Cerebellar nuclear complex (tissue), 1 donor: ENCODE results near the gene OVCA2.

Experiments
- DNase-seq, 2 experiments: peaks; one replicate each; lab custom pipeline; 2025; lab: John Stamatoyannopoulos, UW

Gene OVCA2

DNA sequence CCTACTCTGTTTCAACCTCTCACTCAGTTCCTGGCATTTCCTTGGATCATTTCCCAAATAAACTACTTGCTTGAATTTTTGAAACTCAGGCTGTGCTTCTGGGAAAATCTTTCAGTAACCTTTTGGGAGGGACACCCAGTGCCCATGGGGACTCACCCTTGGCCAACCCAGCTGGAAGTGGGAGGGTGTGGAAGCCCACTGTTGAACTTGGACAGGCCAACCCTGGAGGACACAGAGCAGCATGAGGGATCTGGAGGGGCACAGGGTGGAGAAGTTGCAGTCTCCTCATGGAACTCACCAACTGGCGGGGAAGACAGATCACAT, 27.9 kb upstream of the OVCA2 start:
- DNase-seq = no peak

DNA sequence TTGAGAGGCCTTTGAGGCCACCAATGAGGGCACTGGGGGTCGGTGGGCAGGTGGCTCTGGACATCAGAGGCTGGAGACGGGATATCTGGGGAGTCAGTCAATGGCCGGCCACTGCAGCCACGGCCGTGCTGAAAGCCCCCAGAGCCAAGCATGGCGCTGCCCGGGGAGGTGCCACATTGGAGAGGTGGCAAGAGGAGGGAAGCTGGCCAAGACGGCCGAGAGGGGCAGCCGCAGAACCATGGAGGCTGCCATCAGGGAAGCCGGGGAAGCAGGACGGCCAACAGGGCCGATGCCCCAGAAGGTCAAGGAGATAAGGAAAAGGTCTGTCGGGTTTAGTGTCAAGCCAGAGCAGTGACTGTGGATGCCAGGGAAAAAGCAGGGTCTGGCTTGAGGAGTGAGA, 26.5 kb upstream of the OVCA2 start:
- no peak for DNase-seq

DNA sequence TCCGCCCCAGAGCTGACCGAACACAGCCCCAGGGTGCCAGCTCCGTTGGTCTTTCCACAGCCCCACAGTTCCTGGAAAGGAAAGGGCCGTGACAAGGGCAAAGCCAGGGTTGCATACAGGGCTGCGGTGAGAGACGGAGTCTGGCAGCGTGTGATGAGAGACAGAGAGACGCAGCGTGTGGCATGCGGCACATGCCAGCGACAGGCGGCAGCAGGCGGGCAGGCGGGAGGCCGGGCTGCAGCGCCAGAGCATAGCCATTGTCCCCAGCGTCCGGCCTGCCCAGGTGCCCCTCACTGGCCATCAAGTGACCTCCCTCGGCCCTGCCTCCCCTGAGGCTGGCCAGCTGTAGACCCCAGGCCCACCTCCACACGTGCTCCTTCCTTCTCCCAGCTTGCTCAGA, 25.3 kb upstream of the OVCA2 start:
- DNase-seq = no peak

DNA sequence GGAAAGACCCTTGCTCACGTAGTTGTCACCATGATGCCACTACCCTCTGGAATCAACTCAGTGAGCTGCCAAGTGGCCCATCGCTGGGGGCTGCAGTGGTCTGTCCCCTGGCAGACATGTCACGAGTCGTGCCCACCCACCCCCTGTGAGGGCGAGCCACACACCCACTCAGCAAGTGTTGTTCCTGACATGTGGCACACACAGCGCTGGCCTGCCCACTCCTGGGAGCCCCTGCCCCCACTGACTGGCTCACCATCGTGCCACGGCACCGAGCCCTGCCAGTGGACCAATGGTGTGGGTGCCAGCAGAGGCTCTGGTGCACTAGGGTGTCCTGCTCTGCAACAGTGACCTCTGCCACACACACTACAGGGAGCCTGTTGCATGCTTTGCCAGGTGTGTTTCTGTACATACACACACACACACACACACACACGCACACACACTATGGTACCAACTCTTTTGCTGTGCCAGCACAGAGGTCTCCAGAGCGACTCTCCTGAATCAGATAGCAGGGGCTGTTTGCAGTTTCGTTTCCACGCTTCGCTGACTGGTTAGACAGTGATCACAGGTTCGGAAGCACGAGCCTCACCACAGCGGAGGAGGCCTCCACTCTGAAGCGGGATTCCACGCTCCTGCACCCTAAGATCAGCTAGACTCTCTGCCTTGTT, 24.4 kb upstream of the OVCA2 start:
- DNase-seq = no peak

DNA sequence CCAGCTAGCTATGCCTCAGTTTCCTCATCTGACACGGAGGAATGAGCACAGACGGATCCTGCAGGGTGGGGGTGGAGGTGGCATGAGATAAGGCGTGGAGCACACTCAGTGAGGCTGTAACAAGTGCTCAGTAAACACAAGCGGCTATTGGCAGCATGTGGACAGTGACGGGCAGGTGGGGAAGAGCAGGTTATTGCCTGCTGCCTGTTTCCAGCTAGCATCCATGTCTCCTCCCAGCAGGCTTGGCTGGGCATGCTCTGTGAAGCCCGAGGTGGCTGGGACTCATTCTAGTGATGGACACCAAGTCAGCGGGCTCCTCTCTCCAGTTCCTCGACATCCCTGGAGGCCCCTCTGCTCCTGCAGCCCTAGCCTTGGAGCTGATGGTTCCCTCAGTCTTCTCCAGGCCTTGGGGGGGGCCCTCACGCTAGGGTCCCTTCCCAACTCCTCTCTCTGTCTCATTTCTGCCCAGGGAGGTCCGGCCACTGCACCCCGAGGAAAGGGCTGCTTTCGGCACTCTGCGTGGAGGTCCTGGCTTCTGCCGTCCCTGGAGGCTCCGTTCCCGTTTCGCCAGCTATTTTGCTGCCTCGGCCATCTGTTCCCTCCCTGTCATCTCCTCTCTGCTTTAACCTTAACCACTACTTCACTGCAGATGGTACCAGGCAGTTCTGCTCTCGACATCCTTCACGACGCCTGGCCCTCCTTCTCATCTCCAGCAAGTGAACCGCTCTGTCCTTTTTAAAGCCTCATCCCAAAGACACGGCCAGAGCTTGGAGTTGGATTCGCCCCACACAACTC, 22.9 kb upstream of the OVCA2 start:
- peak in 1 of 2 experiments; percentile 52 for DNase-seq

DNA sequence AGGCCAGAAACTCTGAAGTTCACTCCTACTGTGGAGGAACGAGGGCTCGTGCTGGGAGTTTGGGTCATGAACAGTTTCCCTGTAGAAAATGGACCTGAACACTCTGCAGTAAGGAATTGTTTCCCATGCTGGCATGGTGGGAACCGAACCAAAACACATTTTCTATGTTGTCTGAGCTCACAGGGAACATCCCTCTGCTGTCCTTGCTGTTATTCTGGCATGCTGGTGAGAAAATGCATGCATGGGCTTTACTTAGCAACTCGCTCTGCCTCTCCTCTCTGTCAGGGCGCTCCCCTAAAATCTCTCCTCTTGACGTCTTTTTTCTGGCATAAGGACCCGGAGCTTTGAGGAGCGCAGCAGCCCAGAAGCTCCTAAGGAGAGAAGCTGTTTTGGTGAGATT, 22.1 kb upstream of the OVCA2 start:
- no peak for DNase-seq

DNA sequence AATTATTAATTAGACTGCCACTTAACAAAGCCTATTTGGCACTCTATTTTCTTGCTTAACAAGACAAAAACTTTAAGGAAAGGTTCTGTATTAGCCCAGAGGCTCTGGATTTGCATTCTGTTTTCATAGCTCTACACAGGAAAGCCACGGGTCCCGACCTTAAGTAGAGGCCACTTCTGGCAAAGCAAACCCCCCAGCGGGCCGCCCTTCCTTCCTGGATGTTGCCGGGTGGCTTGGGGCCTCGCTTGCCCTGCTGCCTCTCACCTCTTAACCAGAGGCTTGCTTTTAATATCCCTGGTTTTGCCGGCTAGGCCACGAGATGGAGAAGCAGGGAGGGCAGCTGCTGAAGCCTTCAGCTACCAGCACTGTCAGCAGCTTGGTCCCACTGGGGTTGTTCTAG, 21.1 kb upstream of the OVCA2 start:
- no peak for DNase-seq

DNA sequence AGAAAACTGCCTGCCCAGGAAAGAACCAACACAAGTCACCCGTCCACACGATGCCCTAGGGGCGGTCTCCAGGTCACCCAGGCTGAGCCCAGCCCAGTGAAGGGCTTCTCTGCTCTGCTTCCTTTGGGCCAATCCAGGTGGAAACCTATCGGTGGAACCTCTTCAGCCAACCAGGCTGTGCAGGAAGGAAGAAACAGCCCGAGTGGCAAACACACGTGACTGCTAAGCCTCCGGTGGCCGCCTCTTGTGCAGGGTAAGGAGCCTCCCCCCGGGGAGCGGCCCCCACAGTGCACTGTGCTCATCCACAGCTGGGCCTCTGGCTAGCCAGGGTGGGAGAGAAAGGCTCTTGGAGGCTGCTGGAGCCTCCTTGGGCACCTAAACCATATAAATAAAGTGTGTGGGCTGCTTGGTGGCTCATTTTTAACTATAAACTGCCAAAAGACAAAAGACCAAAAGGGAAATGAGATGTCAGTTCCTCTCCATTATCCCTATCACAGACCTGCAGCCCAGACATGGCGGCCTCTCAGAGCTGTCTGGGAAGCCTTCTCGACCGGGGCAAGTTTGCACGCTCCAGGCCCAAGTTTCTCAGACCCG, 19.1 kb upstream of the OVCA2 start:
- no peak for DNase-seq

DNA sequence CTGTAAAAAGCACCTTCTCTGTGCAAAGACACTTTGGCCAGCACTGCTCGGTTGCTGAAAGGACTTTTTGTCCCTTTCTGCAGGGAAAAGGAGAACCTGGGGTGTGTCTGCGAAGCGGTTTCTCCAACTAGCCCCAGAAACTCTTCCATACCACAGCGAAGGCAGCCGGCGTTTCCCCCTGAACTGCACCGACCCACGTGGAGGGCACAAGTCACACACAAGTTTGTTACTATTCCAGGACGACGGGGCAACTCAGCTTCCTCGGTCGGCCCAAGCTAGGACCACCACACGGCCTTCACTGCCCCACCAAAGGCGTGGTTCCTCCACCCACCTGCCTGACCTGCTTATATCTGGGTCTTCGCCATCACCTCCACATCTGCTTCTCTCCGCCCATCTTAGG, 18.6 kb upstream of the OVCA2 start:
- no peak for DNase-seq

DNA sequence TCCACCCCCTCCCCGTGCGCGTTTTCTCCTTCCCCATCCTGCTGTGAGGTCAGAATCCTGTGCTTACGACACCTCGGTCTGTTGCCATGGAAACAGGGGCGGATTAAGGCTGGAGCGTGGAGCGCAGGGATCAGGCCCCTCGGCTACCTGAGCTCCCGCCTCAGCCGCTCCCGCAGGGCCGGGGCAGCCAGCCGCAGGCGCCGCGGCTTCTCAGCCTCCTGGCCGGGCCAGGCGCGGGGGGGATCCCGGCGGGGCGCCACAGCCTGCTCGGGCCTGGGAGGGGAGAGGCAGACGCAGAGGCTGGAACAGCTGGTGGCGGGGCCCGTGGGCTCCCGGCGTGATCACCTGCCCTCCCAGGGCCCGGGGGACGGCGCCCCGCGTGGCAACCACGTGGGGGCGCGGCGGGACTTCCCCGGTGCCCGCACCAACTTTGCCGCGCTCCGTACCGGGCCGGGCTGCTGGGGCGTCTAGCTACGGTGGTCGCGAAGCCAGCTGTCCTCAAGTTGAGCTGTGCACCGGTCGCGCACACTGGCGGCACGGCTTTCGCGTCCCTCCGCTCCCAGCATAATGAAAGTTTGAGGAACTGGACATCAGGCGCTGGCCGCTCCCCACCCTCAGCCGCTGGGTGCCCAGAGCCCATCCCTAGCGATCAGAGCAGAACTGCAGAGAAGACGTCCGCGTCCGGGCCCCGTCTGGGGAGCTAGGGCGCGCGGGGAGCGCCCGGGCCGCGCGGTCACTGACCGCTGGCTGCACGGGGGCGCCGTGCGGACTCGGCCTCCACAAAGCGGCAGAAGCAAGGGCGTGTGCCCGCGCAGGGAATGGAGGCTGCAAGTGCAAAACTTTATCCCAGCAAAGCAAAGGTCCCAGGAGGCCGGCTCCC, 17.9 kb upstream of the OVCA2 start:
- no peak for DNase-seq

DNA sequence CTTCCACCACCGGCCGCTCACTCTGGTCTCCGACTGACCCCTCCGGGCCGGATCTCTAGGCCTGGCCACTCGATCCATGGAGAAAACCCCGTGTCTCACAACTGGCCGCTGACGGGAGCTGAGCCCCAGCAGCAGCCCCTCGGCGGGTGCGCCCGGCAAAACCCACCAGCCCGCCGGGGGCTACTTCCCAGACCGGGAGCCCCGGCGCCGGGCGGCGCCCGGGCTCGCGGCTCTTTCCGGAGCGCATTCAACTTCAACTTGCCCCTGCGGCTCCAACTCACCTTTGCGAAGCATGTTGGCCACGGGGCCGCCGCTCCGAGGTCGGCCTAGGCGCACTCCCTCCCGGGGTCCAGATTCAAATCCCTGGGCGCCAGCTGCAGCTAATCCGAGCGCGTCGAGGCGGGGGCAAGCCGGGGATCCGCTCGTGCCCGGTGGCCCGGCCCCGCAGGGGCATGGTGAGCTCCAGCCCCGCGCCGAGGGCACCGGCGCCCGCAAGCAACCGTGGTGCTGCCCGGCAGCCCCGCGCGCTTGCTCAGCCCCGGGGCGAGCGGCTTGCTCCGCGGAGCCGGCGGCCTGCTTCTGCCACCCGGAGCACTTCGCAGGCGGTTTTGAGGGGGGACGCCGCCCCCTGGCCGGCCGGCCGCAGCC, 17.1 kb upstream of the OVCA2 start:
- no peak for DNase-seq

DNA sequence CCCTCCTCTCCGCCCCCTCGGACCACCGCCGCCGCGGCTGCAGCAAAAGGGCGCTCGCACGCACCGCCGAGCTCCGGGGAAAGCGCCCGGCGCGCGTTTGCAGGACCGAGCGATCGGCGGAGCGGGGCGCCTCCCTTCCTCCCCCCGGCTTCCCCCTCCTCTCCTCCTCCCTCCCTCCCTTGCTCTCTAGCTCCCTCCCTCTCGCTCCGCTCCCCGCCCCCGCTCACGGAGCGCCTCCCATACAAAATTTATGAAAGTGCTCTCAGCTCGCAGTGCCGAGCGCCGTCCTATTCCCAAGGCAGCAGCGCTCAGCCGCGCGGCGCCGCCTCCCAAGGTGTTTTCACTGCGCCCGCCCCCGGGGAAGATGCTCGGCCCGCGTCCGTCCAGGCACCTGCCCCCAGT, 16.6 kb upstream of the OVCA2 start, which contains the start of gene RTN4RL1:
Gene RTN4RL1, minus strand, starts transcription at position 115 of the 402 bp plus-strand sequence. CDS start 469 bp downstream, outside the sequence.
- peak in 1 of 2 experiments; percentile 59 for DNase-seq

DNA sequence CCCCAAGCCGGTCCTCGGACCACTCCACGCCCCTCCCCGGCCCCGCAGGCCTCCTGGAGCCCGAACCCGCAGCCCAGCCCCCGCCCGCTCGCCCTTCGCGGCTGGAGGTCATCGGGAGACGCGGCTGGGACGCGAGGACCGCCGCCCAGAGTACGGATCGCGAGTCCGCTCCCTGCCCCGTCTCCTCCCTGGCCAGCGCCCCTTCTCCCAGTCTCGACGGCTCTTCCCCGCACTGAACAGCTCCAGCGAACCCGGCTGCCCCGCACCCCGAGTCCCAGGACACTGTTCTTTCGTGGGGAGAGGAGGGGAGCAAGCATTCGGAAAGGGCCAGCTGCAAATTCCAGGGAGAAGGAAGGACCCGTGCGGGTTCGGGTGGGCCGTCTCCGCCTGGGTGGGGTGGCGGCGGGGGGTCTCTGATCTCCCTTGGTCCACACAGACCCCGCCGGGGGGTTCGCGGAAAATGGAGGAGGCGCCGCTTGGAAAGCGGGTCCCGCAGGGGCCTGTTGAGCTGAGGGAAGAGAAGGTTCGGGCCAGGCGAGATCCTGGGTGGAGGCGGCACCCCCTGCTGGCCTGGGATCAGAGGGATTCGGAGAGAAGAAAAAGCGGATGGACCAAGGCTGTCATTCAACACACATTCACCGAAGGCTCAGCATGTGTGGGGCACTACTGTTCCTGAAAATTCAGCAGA, 16.1 kb upstream of the OVCA2 start:
- DNase-seq = no peak

DNA sequence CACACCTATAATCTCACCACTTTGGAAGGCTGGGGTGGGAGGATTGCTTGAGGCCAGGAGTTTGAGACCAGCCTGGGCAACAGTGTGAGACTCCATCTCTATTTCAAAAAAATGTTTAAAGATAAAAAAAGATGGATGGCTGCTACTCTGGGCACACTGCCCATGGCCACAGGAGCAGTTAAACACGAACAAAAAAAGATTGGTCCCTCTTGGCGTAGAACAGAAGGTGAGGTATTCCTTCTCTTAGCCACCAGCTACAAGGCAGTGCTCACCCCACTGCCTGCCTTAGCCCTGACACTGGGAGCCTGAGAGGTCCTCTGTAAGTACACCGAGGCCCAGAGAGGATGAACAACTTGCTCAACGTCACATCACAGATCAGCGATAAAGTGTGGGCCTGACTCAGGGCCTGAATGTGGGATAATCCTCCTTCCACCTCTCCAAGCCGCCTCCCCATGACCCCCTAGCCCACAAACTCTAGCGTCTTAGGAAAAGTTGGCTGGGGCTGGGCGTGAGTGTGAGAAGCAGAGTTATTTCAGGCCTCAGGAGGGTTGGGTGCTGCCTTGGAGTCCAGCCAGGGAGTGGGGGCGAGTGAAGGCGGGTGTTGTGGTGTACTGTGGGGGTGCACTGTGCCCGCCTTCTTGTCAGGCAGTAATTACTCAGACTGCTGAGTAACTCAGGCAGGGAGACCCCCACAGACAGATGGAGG, 14.1 kb upstream of the OVCA2 start:
- no peak for DNase-seq

DNA sequence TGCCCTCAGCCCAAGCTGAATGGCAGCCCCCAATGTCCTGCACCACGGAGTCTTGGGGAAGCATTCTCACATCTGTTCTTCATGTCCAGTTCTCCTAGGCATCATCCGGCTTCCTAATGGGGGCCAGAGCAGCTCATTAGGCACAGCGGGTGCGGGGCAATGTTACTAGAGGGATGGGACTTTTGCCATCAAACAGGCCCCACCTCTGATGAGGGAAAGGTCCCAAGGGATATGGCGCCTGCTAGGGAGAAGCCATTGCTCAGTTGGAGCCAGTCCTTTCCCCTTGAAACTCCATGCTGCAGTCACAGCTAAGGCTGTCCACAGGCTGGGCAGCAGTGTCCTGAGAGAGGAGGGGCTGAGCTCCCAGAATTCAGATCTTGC, 13.6 kb upstream of the OVCA2 start:
- no peak for DNase-seq

DNA sequence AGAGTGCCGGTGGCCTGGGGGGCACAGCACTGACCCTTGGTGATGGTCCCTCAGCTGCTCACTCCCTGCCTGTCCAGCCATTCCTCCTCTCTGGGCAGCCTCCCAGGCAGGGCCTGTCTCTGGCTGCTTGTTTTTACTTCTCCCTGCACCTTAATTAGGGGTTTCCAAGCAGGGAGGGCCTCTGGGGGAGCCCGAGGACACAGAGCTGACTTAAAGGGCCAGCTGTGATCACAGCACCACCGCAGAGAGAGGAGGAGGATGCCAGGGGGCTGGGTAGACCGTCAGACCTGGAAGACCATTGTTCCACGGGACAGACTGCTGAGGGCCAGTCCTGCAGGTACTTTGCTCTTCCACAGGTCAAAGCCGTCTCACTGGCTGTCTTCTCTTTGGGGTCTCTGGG, 13.1 kb upstream of the OVCA2 start:
- no peak for DNase-seq

DNA sequence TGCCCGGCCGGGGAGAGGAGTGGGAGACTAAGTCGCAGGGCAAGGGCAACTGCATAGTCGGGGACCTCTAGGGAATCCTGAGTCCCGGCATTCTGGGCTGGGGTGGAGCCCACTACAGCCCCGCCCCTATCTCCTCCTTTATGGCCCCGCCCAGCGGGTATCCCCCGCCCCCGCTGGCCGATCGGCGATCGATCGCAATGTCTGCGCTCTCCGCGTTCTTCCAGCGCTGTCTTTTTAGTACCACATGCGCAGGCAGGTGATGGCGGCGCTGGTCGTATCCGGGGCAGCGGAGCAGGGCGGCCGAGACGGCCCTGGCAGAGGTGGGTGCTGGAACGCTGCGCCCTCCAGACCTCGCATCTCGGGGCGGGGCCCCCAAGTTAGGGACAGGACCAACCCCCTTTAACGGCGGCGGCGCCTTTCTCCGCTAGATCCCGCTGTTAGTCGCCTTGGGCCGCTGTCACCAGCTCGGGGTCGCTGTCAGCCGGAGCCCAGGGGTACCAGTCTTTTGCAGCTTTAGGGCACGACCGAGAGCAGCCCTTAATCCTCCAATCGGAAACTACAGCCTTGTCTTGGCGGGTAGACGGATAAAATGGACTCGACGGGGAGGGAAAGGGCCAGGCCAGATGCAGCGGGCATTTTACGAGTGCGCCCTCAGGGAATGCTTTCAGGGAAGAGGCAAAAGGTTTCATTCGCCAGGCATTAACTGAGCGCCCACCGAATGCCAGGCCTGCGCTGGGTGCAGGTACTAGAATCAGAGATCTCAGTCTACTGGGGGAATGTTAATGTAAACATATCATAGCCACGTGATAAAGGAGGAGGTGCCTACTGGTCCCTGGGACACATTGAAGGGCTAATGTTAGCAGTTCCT, 11.7 kb upstream of the OVCA2 start, which contains the start of gene DPH1:
Gene DPH1, plus strand, starts transcription at position 243 of the 868 bp plus-strand sequence. Its CDS starts 17 bp downstream, at position 260.
- DNase-seq = peak; percentile 53 to 82

DNA sequence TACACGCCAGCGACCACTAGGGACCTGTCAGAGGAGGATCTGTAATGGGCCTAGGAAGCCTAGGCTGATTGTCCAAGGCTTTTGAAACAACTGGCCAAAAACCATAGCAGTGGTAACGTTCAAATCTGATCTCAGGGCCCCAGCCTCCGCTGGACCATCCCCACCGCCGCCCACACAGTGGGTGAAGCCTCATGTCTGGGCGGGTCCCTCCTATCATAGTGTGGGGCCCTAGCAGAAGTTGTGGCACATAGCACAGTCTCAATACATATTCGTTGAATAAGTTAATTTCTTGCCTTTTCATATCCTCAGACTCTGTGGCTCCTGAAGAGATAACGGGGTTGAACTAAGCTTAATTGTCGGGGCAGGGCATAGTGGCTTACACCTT, 11.1 kb upstream of the OVCA2 start:
- DNase-seq = no peak

DNA sequence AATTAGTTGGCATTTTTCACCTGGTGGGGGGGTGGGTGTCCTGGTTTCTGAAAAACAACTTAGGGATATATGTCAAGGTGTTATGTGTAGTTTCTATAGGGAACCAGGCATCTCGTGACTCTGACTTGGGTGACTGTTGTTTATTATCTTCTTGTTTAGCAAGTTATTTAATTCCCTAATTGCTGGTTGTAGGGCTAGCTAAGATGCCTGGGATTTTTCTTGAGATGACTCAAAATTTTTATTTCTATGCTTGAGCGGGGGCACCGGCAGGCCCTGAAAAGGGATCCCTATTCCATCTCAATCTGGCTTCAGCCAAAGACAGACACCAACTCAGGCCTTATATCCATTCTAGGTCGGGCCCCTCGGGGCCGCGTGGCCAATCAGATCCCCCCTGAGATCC, 8.7 kb upstream of the OVCA2 start:
- DNase-seq = no peak

DNA sequence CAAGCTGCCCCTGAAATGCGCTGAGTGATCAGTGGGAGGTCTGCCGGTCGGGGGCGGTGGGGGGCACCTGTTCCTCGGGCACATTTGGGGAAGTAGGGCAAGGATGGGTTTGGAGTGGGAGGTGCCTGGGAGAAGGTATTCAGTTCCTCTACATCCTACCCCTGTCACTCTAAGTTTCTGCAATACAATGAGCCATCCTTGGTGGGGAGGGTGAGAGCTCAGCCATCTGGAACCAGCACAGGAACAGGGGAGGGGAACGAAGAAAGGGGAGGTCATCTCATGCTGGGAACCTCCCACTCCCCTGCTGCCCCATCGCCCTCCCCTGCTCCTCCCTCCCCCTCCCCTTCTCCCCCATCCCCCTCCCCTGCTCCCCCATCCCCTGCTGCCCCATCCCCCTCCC, 7.7 kb upstream of the OVCA2 start:
- DNase-seq = no peak
